ENCODE results near the gene LDAH.
"Not testable (repeated sequence)": the region's sequence is repeated elsewhere in the genome, so short reads cannot be mapped to it uniquely, and the experiment has no call there.

Gene LDAH

GRCh38 chr2:20717641-20718040 lies 105.3 kb downstream of the LDAH start:
- DNase-seq: no peak

- DNase-seq: not testable (repeated sequence)
These were observed 106.7 kb downstream of the LDAH start for GRCh38 chr2:20716164-20716563.

- DNase-seq: not testable (repeated sequence)
These were observed 108.5 kb downstream of the LDAH start for GRCh38 chr2:20714412-20714811.

GRCh38 chr2:20713585-20713984 lies 109.3 kb downstream of the LDAH start:
- DNase-seq: not testable (repeated sequence)

- DNase-seq: not testable (repeated sequence)
These were observed 111.3 kb downstream of the LDAH start for GRCh38 chr2:20711641-20712040.

- DNase-seq: no peak
These were observed 115.3 kb downstream of the LDAH start for GRCh38 chr2:20707601-20708000.

GRCh38 chr2:20706786-20707185 lies 116.1 kb downstream of the LDAH start:
- DNase-seq: no peak

- no peak for DNase-seq
These were observed 116.7 kb downstream of the LDAH start for GRCh38 chr2:20706217-20706616.

- DNase-seq: no peak
These were observed 118.0 kb downstream of the LDAH start for GRCh38 chr2:20704886-20705285.

- DNase-seq: no peak
These were observed 120.3 kb downstream of the LDAH start for GRCh38 chr2:20702563-20702962.

- no peak for DNase-seq
These were observed 123.8 kb downstream of the LDAH start for GRCh38 chr2:20698916-20699613.

GRCh38 chr2:20697322-20697934 lies 125.5 kb downstream of the LDAH start:
- no peak for DNase-seq

- DNase-seq: no peak
These were observed 126.5 kb downstream of the LDAH start for GRCh38 chr2:20696366-20696765.

GRCh38 chr2:20693317-20693716 lies 129.6 kb downstream of the LDAH start:
- no peak for DNase-seq

GRCh38 chr2:20692081-20692480 lies 130.8 kb downstream of the LDAH start:
- DNase-seq: no peak

GRCh38 chr2:20691076-20691734 lies 131.7 kb downstream of the LDAH start:
- DNase-seq: no peak

GRCh38 chr2:20689428-20690264 lies 133.3 kb downstream of the LDAH start:
- DNase-seq: no peak

GRCh38 chr2:20687260-20687832 lies 135.6 kb downstream of the LDAH start:
- no peak for DNase-seq

GRCh38 chr2:20684581-20685063 lies 138.3 kb downstream of the LDAH start:
- no peak for DNase-seq

- no peak for DNase-seq
These were observed 140.6 kb downstream of the LDAH start for GRCh38 chr2:20682167-20682920.

GRCh38 chr2:20680744-20681375 lies 142.0 kb downstream of the LDAH start:
- no peak for DNase-seq
